GM20000 (cell line): ENCODE measurements around the gene ARRDC3.
"Not testable (repeated sequence)": the region's sequence is repeated elsewhere in the genome, so short reads cannot be mapped to it uniquely, and the experiment has no call there.

Experiments
- DNase-seq: peaks from one replicate; pipeline ENCODE4 v3.0.0; 2012; ENCODE audit warnings: low spot score
- CTCF ChIP-seq: IDR thresholded peaks from 2 replicates; pipeline ENCODE4 v1.5.1; 2012; ENCODE audit warnings: mild to moderate bottlenecking, control low read depth; ENCODE audit errors: extremely low read depth, missing control alignments

ARRDC3 gene

GRCh38 chr5:91359962-91360609 is 23.0 kb downstream of the ARRDC3 start:
- TF ChIP-seq CTCF = no peak
- DNase-seq = no peak

- TF ChIP-seq CTCF = no peak
- DNase-seq = no peak
Observed at GRCh38 chr5:91357806-91358205, 25.3 kb downstream of the ARRDC3 start.

- TF ChIP-seq CTCF = no peak
- no peak for DNase-seq
Observed at GRCh38 chr5:91357012-91357634, 26.0 kb downstream of the ARRDC3 start.

- DNase-seq = not testable (repeated sequence)
Observed at GRCh38 chr5:91354867-91355266, 28.2 kb downstream of the ARRDC3 start.

- no peak for DNase-seq
- TF ChIP-seq CTCF = no peak
Observed at GRCh38 chr5:91352831-91353695, 30.1 kb downstream of the ARRDC3 start.

GRCh38 chr5:91345461-91345860 is 37.7 kb downstream of the ARRDC3 start:
- DNase-seq = no peak
- TF ChIP-seq CTCF = no peak

GRCh38 chr5:91344661-91345200 is 38.4 kb downstream of the ARRDC3 start:
- not testable (repeated sequence) for DNase-seq

- no peak for DNase-seq
- TF ChIP-seq CTCF = no peak
Observed at GRCh38 chr5:91343916-91344315, 39.2 kb downstream of the ARRDC3 start.

GRCh38 chr5:91342931-91343330 is 40.2 kb downstream of the ARRDC3 start:
- DNase-seq = not testable (repeated sequence)
